Sigmoid colon (tissue), 7 donors: ENCODE measurements around the gene PMM2. TPM values are rescaled to one million over a fixed set of nuclear protein-coding genes. Genes with fewer than 3 reads are reported as not detected.

Experiments used
- DNase-seq: peaks from one replicate; pipeline ENCODE4 v3.0.0-alpha.2; 2019
- H3K27ac ChIP-seq, 4 donors: fragments of 200-600 bp; sonication (generic); one replicate each; pipeline ENCODE4 v1.5.1; 2016 to 2019; ENCODE audit warnings: mild to moderate bottlenecking in 1 of 4
- H3K27me3 ChIP-seq, 3 donors: fragments of 200-600 bp; sonication (generic); one replicate each; pipeline ENCODE4 v1.5.1; 2019; ENCODE audit warnings: mild to moderate bottlenecking in 1 of 3
- H3K36me3 ChIP-seq, 4 donors: fragments of 200-600 bp; sonication (generic); one replicate each; pipeline ENCODE4 v1.5.1; 2016 to 2019
- H3K4me1 ChIP-seq, 4 donors: fragments of 200-600 bp; sonication (generic); one replicate each; pipeline ENCODE4 v1.5.1; 2017 to 2019
- H3K4me3 ChIP-seq, 4 donors: fragments of 200-600 bp; sonication (generic); one replicate each; pipeline ENCODE4 v1.5.1; 2017 to 2019; ENCODE audit warnings: mild to moderate bottlenecking in 2 of 4, moderate library complexity in 1 of 4
- H3K9me3 ChIP-seq, 4 donors: fragments of 200-600 bp in 3 of 4; sonication (generic) in 3 of 4; one replicate each; pipeline versions ENCODE4 v1.5.1 to v1.6.1; 2013 to 2019
- CTCF ChIP-seq, 4 experiments: fragments of 450-650 bp in 3 of 4; fragments of 200-600 bp in 1 of 4; IDR thresholded peaks; one replicate each; pipeline ENCODE4 v1.5.1; 2016 to 2019; ENCODE audit warnings: antibody characterized with exemption in 4 of 4, mild to moderate bottlenecking in 3 of 4, moderate library complexity in 2 of 4
- EP300 ChIP-seq, 4 donors: sonication (generic); formaldehyde crosslinking; IDR thresholded peaks; one replicate each; pipeline ENCODE4 v1.6.1; 2017; ENCODE audit warnings: antibody characterized with exemption in 4 of 4
- POLR2A ChIP-seq, 2 donors: fragments of 450-650 bp; IDR thresholded peaks; one replicate each; pipeline ENCODE4 v1.6.1; 2016; ENCODE audit warnings: antibody characterized with exemption in 2 of 2, mild to moderate bottlenecking in 2 of 2, moderate library complexity in 2 of 2
- POLR2AphosphoS5 ChIP-seq, 4 donors: sonication (generic); formaldehyde crosslinking; IDR thresholded peaks; one replicate each; pipeline ENCODE4 v1.6.1; 2017; ENCODE audit warnings: antibody characterized with exemption in 4 of 4
- WGBS, 2 donors: extraction: QIAGEN DNeasy Blood & Tissue Kit; methylation state at CpG; one replicate each; pipeline ENCODE4 v1.1.7; 2013; 5-methylcytosine and 5-hydroxymethylcytosine counted together
- intact Hi-C: fragments of 100-400 bp; cut with DNase I; formaldehyde crosslinking; loops from one replicate; pipeline ENCODE4 v1.15.1; 2023
- polyA plus RNA-seq, 3 donors: library from polyadenylated mRNA; stranded (reverse); fragments of 200-250 nt; gene quantifications; one replicate each; pipeline ENCODE4 v1.2.3, GENCODE V29; 2013
- total RNA-seq, 4 donors: library from RNA; depleted of rRNA; stranded (reverse); fragments of >200 nt; gene quantifications; one replicate each; pipeline ENCODE4 v1.1.0, GENCODE V29; 2016
- donor health status: healthy with polysubstance abuse.
- donor health status: Bipolar disorder and iron deficiency.
- donor health status: healthy.

Gene PMM2
- total and polyA plus RNA-seq, 7 donors: 13.6 to 52.4 (median 22.1) TPM

- Histone ChIP-seq H3K9me3 (no peaks in the 10 kb centered on the region), H3K27ac (peak overlapping the region in 2 of 4 donors; percentile 80 to 89), H3K4me3 (no peak overlapping the region), H3K4me1 (peaks cover 0 to 59% (median 51%) of the 10 kb centered on the region in 4 donors), H3K27me3 (peaks cover 0 to 15% (median 0%) of the 10 kb centered on the region in 3 donors), H3K36me3 (no peaks in the 10 kb centered on the region)
- intact Hi-C loops: loop anchor here (5.0 kb wide), 2 partner anchors 68 to 193 kb away; partner anchors contain the start of genes ABAT, PMM2 and TMEM186
- WGBS, 2 donors: 90 to 94% methylated on average over 14 of the region's 14 CpGs
- no peak for DNase-seq
- TF ChIP-seq POLR2A (IDR thresholded peaks at IDR 0.05) (no peak), EP300 (IDR thresholded peaks at IDR 0.05) (no peak), CTCF (IDR thresholded peaks at IDR 0.05) (no peak), POLR2AphosphoS5 (IDR thresholded peaks at IDR 0.05) (no peak)
Measured at GRCh38 chr16:8865145-8865882, 67.7 kb downstream of the PMM2 start.

GRCh38 chr16:8866118-8866883 lies 68.7 kb downstream of the PMM2 start:
- peak; percentile 89 for DNase-seq
- WGBS, 2 donors: 17 to 50% methylated on average over 30 of the region's 30 CpGs
- intact Hi-C loops: loop anchor here (5.0 kb wide), 2 partner anchors 69 to 194 kb away; partner anchors contain the start of genes ABAT, PMM2 and TMEM186
- Histone ChIP-seq H3K27me3 (peaks cover 0 to 15% (median 0%) of the 10 kb centered on the region in 3 donors), H3K4me1 (peaks cover 0 to 59% (median 50%) of the 10 kb centered on the region in 4 donors), H3K4me3 (peak overlapping the region; percentile 52 to 82 (median 66)), H3K9me3 (no peaks in the 10 kb centered on the region), H3K27ac (peak overlapping the region; percentile 74 to 89 (median 84)), H3K36me3 (no peaks in the 10 kb centered on the region)
- TF ChIP-seq POLR2AphosphoS5 (IDR thresholded peaks at IDR 0.05): peak in 2 of 4 donors; percentile 63 to 71
- TF ChIP-seq CTCF (IDR thresholded peaks at IDR 0.05): no peak
- no peak for TF ChIP-seq POLR2A (IDR thresholded peaks at IDR 0.05)

- 10 to 30% methylated on average over 16 of the region's 16 CpGs for WGBS, 2 donors
- Histone ChIP-seq H3K4me3 (peak overlapping the region; percentile 52 to 82 (median 66)), H3K4me1 (peaks cover 0 to 59% (median 49%) of the 10 kb centered on the region in 4 donors), H3K27ac (peak overlapping the region; percentile 74 to 89 (median 84)), H3K9me3 (no peaks in the 10 kb centered on the region), H3K36me3 (no peaks in the 10 kb centered on the region), H3K27me3 (peaks cover 0 to 15% (median 0%) of the 10 kb centered on the region in 3 donors)
- no peak for DNase-seq
- intact Hi-C loops: loop anchor here (5.0 kb wide), 2 partner anchors 70 to 195 kb away; partner anchors contain the start of genes ABAT, PMM2 and TMEM186
- no peak for TF ChIP-seq POLR2AphosphoS5 (IDR thresholded peaks at IDR 0.05)
- no peak for TF ChIP-seq EP300 (IDR thresholded peaks at IDR 0.05)
- TF ChIP-seq POLR2A (IDR thresholded peaks at IDR 0.05): no peak
- TF ChIP-seq CTCF (IDR thresholded peaks at IDR 0.05): no peak
Measured at GRCh38 chr16:8866884-8867215, 69.2 kb downstream of the PMM2 start.

GRCh38 chr16:8867216-8867931 lies 69.7 kb downstream of the PMM2 start:
- H3K4me3 ChIP-seq: peak overlapping the region; percentile 52 to 82 (median 66)
- H3K36me3 ChIP-seq: no peaks in the 10 kb centered on the region
- intact Hi-C loops: loop anchor here (5.0 kb wide), 2 partner anchors 70 to 195 kb away; partner anchors contain the start of genes ABAT, PMM2 and TMEM186
- H3K27ac ChIP-seq: peak overlapping the region; percentile 74 to 89 (median 84)
- 1 to 4% methylated on average over 35 of the region's 35 CpGs for WGBS, 2 donors
- peaks cover 0 to 59% (median 49%) of the 10 kb centered on the region in 4 donors for H3K4me1 ChIP-seq
- peaks cover 0 to 15% (median 0%) of the 10 kb centered on the region in 3 donors for H3K27me3 ChIP-seq
- DNase-seq: peak; percentile 80
- no peak for TF ChIP-seq EP300 (IDR thresholded peaks at IDR 0.05)
- no peak for TF ChIP-seq POLR2A (IDR thresholded peaks at IDR 0.05)
- peak in 1 of 4 donors; percentile 10 for TF ChIP-seq POLR2AphosphoS5 (IDR thresholded peaks at IDR 0.05)
- no peaks in the 10 kb centered on the region for H3K9me3 ChIP-seq
